ENCODE results near the gene CNOT6. TPM values are rescaled to one million over a fixed set of nuclear protein-coding genes. Genes with fewer than 3 reads are reported as not detected.

Gene CNOT6
- total RNA-seq, 2 experiments from 2014 or later, result 33.3 to 34.0 TPM

- H3K4me3 Mint-ChIP-seq, result no peak overlapping the region
- no peak for DNase-seq
- H3K27me3 Mint-ChIP-seq (ENCODE audit: low read depth), result no peaks in the 10 kb centered on the region
- no peaks in the 10 kb centered on the region for H3K9me3 Mint-ChIP-seq
- H3K4me1 Mint-ChIP-seq (ENCODE audit: low read depth), result peaks cover 15% of the 10 kb centered on the region
- CTCF ChIA-PET, result no interaction called here
- intact Hi-C loops (cut with micrococcal nuclease), result no loop called here
- no peak overlapping the region for H3K27ac Mint-ChIP-seq
- H3K36me3 Mint-ChIP-seq (ENCODE audit: low read depth), result no peaks in the 10 kb centered on the region
Measured at GRCh38 chr5:180623411-180623834, 129.2 kb downstream of the CNOT6 start.

- H3K27me3 Mint-ChIP-seq (ENCODE audit: low read depth), result no peaks in the 10 kb centered on the region
Measured at GRCh38 chr5:180623844-180624243, 129.7 kb downstream of the CNOT6 start.

GRCh38 chr5:180624587-180624986 lies 130.4 kb downstream of the CNOT6 start:
- intact Hi-C loops (cut with micrococcal nuclease), result no loop called here
- Mint-ChIP-seq H3K36me3 (ENCODE audit: low read depth) (no peaks in the 10 kb centered on the region), H3K4me1 (ENCODE audit: low read depth) (peaks cover 14% of the 10 kb centered on the region), H3K27ac (no peak overlapping the region), H3K27me3 (ENCODE audit: low read depth) (no peaks in the 10 kb centered on the region), H3K4me3 (no peak overlapping the region), H3K9me3 (no peaks in the 10 kb centered on the region)
- DNase-seq, result no peak
- CTCF ChIA-PET, result no interaction called here

More at GRCh38 chr5:180623844-180624243, 129.7 kb downstream of the CNOT6 start:
- Mint-ChIP-seq H3K27ac (peak overlapping the region; percentile 46), H3K9me3 (no peaks in the 10 kb centered on the region), H3K36me3 (ENCODE audit: low read depth) (no peaks in the 10 kb centered on the region), H3K4me3 (no peak overlapping the region), H3K4me1 (ENCODE audit: low read depth) (peaks cover 14% of the 10 kb centered on the region)
- CTCF ChIA-PET, result no interaction called here
- intact Hi-C loops (cut with micrococcal nuclease), result no loop called here
- DNase-seq, result no peak

- H3K4me3 Mint-ChIP-seq, result no peak overlapping the region
- H3K27ac Mint-ChIP-seq, result no peak overlapping the region
- peaks cover 14% of the 10 kb centered on the region for H3K4me1 Mint-ChIP-seq (ENCODE audit: low read depth)
- no peaks in the 10 kb centered on the region for H3K36me3 Mint-ChIP-seq (ENCODE audit: low read depth)
- no peak for DNase-seq
- no peaks in the 10 kb centered on the region for H3K27me3 Mint-ChIP-seq (ENCODE audit: low read depth)
- intact Hi-C loops (cut with micrococcal nuclease), result no loop called here
- CTCF ChIA-PET, result no interaction called here
- H3K9me3 Mint-ChIP-seq, result no peaks in the 10 kb centered on the region
Measured at GRCh38 chr5:180625125-180625790, 131.1 kb downstream of the CNOT6 start.

GRCh38 chr5:180625791-180626660 lies 131.8 kb downstream of the CNOT6 start:
- no peak for DNase-seq
- Mint-ChIP-seq H3K4me3 (no peak overlapping the region), H3K27ac (no peak overlapping the region), H3K9me3 (no peaks in the 10 kb centered on the region), H3K27me3 (ENCODE audit: low read depth) (no peaks in the 10 kb centered on the region), H3K4me1 (ENCODE audit: low read depth) (peaks cover 14% of the 10 kb centered on the region), H3K36me3 (ENCODE audit: low read depth) (no peaks in the 10 kb centered on the region)
- intact Hi-C loops (cut with micrococcal nuclease), result no loop called here
- CTCF ChIA-PET, result no interaction called here

- H3K9me3 Mint-ChIP-seq, result no peaks in the 10 kb centered on the region
- peaks cover 14% of the 10 kb centered on the region for H3K4me1 Mint-ChIP-seq (ENCODE audit: low read depth)
- no peak overlapping the region for H3K4me3 Mint-ChIP-seq
- no peaks in the 10 kb centered on the region for H3K36me3 Mint-ChIP-seq (ENCODE audit: low read depth)
- H3K27me3 Mint-ChIP-seq (ENCODE audit: low read depth), result no peaks in the 10 kb centered on the region
- H3K27ac Mint-ChIP-seq, result no peak overlapping the region
- DNase-seq, result no peak
- CTCF ChIA-PET, result interaction anchor here (0.6 kb wide), 1 partner anchor 268 kb away, joined by 3 read pairs; no protein-coding TSS in a partner anchor
- intact Hi-C loops (cut with micrococcal nuclease), result no loop called here
Measured at GRCh38 chr5:180626661-180627385, 132.6 kb downstream of the CNOT6 start.

GRCh38 chr5:180627386-180628120 lies 133.4 kb downstream of the CNOT6 start:
- Mint-ChIP-seq H3K27me3 (ENCODE audit: low read depth) (no peaks in the 10 kb centered on the region), H3K4me3 (no peak overlapping the region), H3K4me1 (ENCODE audit: low read depth) (peaks cover 14% of the 10 kb centered on the region), H3K9me3 (no peaks in the 10 kb centered on the region), H3K36me3 (ENCODE audit: low read depth) (no peaks in the 10 kb centered on the region), H3K27ac (no peak overlapping the region)
- DNase-seq, result no peak
- CTCF ChIA-PET, result interaction anchor here (0.6 kb wide), 1 partner anchor 269 kb away, joined by 3 read pairs; no protein-coding TSS in a partner anchor
- intact Hi-C loops (cut with micrococcal nuclease), result no loop called here

Other genes with a start within 250 kb of the CNOT6 start
- gene MAPK9, start 202.3 kb upstream of the CNOT6 start, total RNA-seq, result 10 to 100 TPM; 30.8 to 34.4 TPM
- gene GFPT2, start 141.0 kb upstream of the CNOT6 start, total RNA-seq, result under 1 TPM; 0.22 to 0.33 TPM
- not detected for gene SCGB3A1, start 97.1 kb downstream of the CNOT6 start, total RNA-seq
- gene FLT4, start 155.2 kb downstream of the CNOT6 start, total RNA-seq, result 1 to 10 TPM; 1.5 to 2.7 TPM
- gene OR2Y1, start 245.7 kb downstream of the CNOT6 start, total RNA-seq, result not detected

Data from activated naive CD4-positive, alpha-beta T cell treated with anti-CD3 and anti-CD28 coated beads for 36 hours (primary cell).